ENCODE measurements around the gene ZNF408.
A peak's percentile ranks its signal among the peaks of the same experiment; 100 is the strongest.
"Not testable (repeated sequence)": the region's sequence is repeated elsewhere in the genome, so short reads cannot be mapped to it uniquely, and the experiment has no call there.

The ZNF408 gene

GRCh38 chr11:46670521-46670920, 30.3 kb upstream of the ZNF408 start:
- intact Hi-C loops (cut with micrococcal nuclease); H3K27ac Mint-ChIP-seq; H3K9me3 Mint-ChIP-seq; H3K4me3 Mint-ChIP-seq; H3K27me3 Mint-ChIP-seq: not testable (repeated sequence)
- peaks cover 92% of the 10 kb centered on the region for H3K36me3 Mint-ChIP-seq (ENCODE audit: low read depth)
- H3K4me1 Mint-ChIP-seq (ENCODE audit: low read depth) = peaks cover 54% of the 10 kb centered on the region

GRCh38 chr11:46671958-46672315, 28.9 kb upstream of the ZNF408 start:
- H3K27me3 Mint-ChIP-seq = no peaks in the 10 kb centered on the region
- intact Hi-C loops (cut with micrococcal nuclease) = no loop called here
- no peak overlapping the region for H3K4me3 Mint-ChIP-seq
- H3K9me3 Mint-ChIP-seq = peaks cover 8% of the 10 kb centered on the region
- H3K4me1 Mint-ChIP-seq (ENCODE audit: low read depth) = peaks cover 64% of the 10 kb centered on the region
- H3K36me3 Mint-ChIP-seq (ENCODE audit: low read depth) = peaks cover 83% of the 10 kb centered on the region
- H3K27ac Mint-ChIP-seq = peak overlapping the region; percentile 67

DNA sequence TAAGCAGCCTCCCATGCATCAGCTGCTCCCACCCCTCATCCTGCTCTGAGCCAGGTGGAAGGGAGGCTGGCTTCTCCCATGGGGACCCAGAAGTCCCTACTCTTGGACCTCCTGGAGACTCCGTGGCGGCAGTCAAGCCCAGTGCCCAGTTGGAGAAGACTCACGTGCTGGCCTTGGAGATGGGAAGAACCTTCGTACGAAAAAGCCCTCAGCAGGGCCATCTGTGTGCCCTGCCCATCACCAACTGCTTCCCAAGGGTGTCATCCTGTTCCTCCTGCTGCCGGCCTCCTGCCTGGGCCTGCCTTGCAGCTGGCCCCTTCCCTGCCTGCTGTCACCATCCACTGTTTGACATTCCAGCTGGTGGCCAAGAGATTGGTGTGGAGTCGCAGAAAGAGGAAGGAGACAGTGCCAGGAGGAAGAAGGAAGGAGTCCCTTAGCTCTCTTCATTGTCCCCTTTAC, 28.4 kb upstream of the ZNF408 start:
- Mint-ChIP-seq H3K4me3 (no peak overlapping the region), H3K4me1 (ENCODE audit: low read depth) (peaks cover 69% of the 10 kb centered on the region)
- intact Hi-C loops (cut with micrococcal nuclease) = no loop called here

DNA sequence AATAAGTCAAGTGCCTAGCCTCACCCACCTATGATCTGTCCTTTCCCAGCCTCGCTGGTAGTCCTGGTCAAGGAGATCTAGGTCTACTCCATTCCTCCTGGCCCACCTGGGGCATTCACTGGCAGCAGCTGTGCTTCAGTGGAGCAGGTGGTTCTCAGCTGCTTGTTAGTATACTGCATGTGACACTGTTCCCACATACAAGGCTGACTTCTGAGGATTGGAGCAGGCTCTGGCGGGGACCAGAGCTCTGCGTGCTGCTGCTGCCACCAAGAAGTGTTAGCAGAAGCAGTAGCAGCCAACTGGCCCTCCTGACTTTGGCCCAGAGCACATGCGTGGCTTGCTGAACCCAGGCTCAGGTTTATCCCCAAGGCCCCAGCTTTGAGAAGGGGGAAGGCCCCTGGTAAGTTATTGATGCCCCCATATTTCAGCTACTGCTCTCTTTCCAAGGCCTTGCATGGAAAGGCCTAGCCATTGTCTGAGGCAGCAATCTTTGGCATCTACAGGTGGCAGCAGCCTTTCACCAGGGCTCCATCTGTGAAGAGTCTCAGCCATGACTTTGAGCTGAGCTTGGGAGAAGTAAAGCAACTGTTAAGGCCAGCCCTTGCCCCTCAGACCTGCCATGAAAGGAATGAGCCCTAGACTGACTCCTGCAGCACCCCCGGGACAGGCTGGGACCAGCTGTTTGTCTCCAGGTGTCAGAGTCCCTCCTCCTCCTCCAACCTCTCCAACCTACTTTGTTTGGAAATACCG, 26.9 kb upstream of the ZNF408 start:
- H3K27me3 Mint-ChIP-seq = no peaks in the 10 kb centered on the region
- H3K27ac Mint-ChIP-seq = peak overlapping the region; percentile 38
- H3K9me3 Mint-ChIP-seq = peaks cover 8% of the 10 kb centered on the region
- H3K36me3 Mint-ChIP-seq (ENCODE audit: low read depth) = peaks cover 83% of the 10 kb centered on the region
- intact Hi-C loops (cut with micrococcal nuclease) = no loop called here
- no peak overlapping the region for H3K4me3 Mint-ChIP-seq
- peaks cover 80% of the 10 kb centered on the region for H3K4me1 Mint-ChIP-seq (ENCODE audit: low read depth)

More for the DNA sequence above, 28.4 kb upstream of the ZNF408 start:
- peaks cover 8% of the 10 kb centered on the region for H3K9me3 Mint-ChIP-seq
- peaks cover 83% of the 10 kb centered on the region for H3K36me3 Mint-ChIP-seq (ENCODE audit: low read depth)
- H3K27me3 Mint-ChIP-seq = no peaks in the 10 kb centered on the region
- H3K27ac Mint-ChIP-seq = peak overlapping the region; percentile 67

DNA sequence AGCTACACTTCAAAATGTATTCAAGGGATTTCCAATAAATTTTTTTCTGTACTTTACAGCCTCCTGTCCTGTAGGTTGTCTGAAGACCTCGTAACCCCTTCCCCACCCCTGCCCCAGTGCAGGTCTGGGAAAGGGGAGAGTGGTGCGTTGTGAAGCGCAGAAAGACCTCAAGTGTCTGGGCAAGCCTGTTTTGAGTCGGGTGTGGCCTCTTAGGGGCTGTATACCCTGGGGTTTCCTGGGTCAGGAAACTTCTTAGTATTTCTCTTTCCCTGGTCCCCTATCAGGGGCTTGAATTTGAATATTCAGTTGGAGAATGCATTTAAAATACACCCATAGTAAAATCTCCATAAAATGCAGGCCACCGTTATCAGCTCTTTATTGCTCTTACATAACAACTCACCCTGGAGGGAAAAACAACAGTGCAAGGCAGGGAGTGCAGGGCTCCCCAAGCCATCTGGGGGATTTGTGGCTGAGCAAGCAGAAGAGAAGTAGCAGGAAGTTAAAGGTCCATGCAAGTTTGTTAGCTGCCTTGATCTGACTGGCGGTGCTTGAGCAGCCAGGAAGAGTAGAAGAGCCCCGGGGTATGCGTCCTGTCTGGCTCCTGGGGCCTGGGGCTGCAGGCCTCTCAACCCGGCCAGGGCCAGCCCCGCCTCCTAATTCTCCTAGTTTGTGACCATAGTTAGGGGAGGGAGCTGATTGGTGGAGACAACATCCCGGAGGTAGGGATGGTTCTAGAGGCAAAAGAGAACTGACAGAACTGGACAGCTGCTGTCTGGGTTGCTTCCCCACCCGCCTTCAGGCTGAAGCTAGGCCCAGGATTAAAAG, 26.2 kb upstream of the ZNF408 start:
- H3K9me3 Mint-ChIP-seq = peaks cover 8% of the 10 kb centered on the region
- intact Hi-C loops (cut with micrococcal nuclease) = no loop called here
- peaks cover 73% of the 10 kb centered on the region for H3K4me1 Mint-ChIP-seq (ENCODE audit: low read depth)
- H3K4me3 Mint-ChIP-seq = no peak overlapping the region
- H3K27me3 Mint-ChIP-seq = no peaks in the 10 kb centered on the region
- H3K36me3 Mint-ChIP-seq (ENCODE audit: low read depth) = peaks cover 83% of the 10 kb centered on the region
- H3K27ac Mint-ChIP-seq = peak overlapping the region; percentile 38

DNA sequence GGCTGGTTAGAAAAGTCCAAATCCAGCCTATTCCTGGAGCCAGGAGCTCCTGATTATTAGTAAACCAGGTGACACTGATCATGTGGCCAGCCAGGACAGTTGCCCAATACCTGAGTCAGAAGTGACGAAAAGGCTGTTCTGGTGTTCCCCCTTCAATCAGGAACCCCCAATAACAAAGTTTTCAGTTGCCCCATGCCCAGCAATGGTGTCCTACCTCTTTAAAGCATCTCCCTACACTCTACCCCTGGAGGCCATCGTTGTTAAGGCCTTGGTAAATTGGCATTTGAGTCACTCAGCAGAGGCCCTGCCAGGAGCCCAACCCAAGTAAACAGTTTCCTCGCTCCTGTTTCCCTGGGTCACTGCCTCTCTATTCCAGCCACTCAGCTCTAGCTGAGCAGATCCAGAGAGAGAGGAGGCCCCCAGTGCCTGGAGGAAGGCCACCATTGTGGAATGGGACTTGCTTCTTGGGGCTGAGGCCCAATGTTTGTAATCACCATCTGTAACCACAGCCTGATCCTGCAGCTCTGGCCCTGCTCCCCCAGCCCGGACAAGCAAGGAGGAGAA, 25.5 kb upstream of the ZNF408 start:
- H3K9me3 Mint-ChIP-seq = peaks cover 8% of the 10 kb centered on the region
- peaks cover 83% of the 10 kb centered on the region for H3K36me3 Mint-ChIP-seq (ENCODE audit: low read depth)
- peak overlapping the region; percentile 38 for H3K27ac Mint-ChIP-seq
- peaks cover 69% of the 10 kb centered on the region for H3K4me1 Mint-ChIP-seq (ENCODE audit: low read depth)
- no peaks in the 10 kb centered on the region for H3K27me3 Mint-ChIP-seq
- intact Hi-C loops (cut with micrococcal nuclease) = no loop called here
- no peak overlapping the region for H3K4me3 Mint-ChIP-seq

DNA sequence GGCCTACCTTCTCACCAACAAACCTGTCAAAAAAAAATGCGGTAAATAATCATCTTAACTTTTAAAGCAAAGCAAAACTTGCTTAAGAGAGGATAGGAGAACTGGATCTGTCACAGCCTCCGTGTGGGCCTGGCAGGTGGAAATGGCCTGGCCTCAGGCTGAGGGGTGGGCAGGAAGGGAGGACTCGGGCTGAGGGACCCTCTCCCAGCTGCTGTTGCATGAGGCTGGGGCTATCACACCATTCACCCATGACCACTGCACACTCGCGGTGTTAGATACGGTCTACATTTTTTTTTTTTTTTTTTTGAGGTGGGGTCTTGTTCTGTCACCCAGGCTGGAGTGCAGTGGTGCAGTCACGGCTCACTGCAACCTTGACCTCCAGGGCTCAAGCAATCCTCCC, 24.9 kb upstream of the ZNF408 start:
- Mint-ChIP-seq H3K4me3 (no peak overlapping the region), H3K27ac (peak overlapping the region; percentile 38), H3K36me3 (ENCODE audit: low read depth) (peaks cover 83% of the 10 kb centered on the region), H3K4me1 (ENCODE audit: low read depth) (peaks cover 67% of the 10 kb centered on the region), H3K9me3 (peaks cover 8% of the 10 kb centered on the region), H3K27me3 (no peaks in the 10 kb centered on the region)
- intact Hi-C loops (cut with micrococcal nuclease) = no loop called here

DNA sequence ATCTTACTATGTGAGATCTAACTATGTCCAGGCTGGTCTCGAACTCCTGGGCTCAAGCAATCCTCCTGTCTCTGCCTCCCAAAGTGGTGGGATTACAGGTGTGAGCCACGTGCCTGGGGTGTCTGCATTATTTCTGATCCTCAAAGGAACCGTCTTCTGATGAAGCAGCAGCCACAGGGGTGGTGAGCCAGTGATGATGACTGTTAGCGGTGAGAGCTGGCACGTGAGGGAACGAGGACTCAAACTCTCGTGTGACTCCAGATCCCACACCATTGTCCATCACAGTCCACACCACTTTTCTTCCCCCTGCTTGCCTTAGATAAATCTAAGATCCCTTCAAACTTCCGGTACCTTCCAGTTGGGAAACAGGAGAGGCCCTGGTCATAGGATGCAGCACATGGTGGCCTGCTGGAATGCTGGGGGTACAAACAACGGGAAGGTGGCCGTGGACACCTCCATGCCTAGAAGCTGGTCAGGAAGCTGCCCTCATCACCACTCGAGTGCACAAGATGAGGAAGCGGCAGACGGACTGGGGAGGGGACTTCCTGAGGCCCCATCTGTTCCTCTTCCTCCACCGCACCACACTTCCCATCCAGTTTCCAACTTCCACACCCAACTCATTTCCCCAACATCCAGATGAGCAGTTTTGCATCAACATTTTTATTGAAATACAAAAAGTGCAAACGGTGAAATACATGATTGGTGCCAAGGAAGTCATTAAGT, 24.2 kb upstream of the ZNF408 start:
- no peaks in the 10 kb centered on the region for H3K27me3 Mint-ChIP-seq
- H3K9me3 Mint-ChIP-seq = peaks cover 8% of the 10 kb centered on the region
- peaks cover 83% of the 10 kb centered on the region for H3K36me3 Mint-ChIP-seq (ENCODE audit: low read depth)
- intact Hi-C loops (cut with micrococcal nuclease) = no loop called here
- H3K4me3 Mint-ChIP-seq = no peak overlapping the region
- H3K4me1 Mint-ChIP-seq (ENCODE audit: low read depth) = peaks cover 61% of the 10 kb centered on the region
- peak overlapping the region; percentile 47 for H3K27ac Mint-ChIP-seq

GRCh38 chr11:46677169-46677568, 23.7 kb upstream of the ZNF408 start:
- H3K36me3 Mint-ChIP-seq (ENCODE audit: low read depth) = peaks cover 83% of the 10 kb centered on the region
- peaks cover 8% of the 10 kb centered on the region for H3K9me3 Mint-ChIP-seq
- intact Hi-C loops (cut with micrococcal nuclease) = no loop called here
- H3K27me3 Mint-ChIP-seq = no peaks in the 10 kb centered on the region
- H3K4me3 Mint-ChIP-seq = no peak overlapping the region
- peaks cover 57% of the 10 kb centered on the region for H3K4me1 Mint-ChIP-seq (ENCODE audit: low read depth)
- H3K27ac Mint-ChIP-seq = peak overlapping the region; percentile 47

DNA sequence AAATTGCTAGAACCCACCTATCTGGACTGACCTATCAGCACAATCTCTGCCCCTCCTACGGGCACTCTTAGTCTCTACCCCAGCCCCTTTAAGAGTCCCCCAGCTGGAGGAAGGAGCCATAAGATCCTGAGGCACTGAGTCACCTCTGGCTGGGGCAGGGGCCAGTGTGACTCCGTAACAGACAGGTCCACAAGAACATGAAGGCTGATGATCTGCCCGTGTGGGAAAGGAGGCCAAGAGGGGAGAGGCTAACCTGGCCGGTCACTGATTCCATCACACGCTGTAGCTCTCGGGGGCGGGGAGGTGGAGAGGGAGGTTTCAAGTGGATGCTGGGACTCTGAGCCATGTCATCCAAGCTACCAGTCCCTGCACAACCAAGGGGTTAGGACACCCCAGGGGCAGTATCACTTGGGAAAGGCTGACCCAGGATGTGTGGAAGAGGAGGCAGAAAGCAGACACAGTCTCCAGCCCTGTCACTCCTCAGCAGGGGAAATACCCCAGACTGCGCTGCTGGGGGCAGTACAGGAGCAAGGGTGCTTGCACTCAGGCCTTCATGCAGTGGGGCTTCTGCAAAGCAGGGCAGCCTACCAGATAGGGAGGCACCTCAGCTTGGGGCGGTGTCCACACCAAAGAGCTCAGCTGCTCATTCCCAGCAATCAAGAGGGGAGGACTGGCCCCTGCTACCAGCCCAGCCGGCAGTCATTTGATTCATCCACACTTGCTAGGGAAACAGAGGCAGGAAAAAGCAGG, 22.7 kb upstream of the ZNF408 start:
- H3K36me3 Mint-ChIP-seq (ENCODE audit: low read depth) = peaks cover 78% of the 10 kb centered on the region
- H3K9me3 Mint-ChIP-seq = no peaks in the 10 kb centered on the region
- H3K4me3 Mint-ChIP-seq = no peak overlapping the region
- H3K4me1 Mint-ChIP-seq (ENCODE audit: low read depth) = peaks cover 48% of the 10 kb centered on the region
- intact Hi-C loops (cut with micrococcal nuclease) = no loop called here
- H3K27ac Mint-ChIP-seq = peak overlapping the region; percentile 47
- H3K27me3 Mint-ChIP-seq = no peaks in the 10 kb centered on the region

DNA sequence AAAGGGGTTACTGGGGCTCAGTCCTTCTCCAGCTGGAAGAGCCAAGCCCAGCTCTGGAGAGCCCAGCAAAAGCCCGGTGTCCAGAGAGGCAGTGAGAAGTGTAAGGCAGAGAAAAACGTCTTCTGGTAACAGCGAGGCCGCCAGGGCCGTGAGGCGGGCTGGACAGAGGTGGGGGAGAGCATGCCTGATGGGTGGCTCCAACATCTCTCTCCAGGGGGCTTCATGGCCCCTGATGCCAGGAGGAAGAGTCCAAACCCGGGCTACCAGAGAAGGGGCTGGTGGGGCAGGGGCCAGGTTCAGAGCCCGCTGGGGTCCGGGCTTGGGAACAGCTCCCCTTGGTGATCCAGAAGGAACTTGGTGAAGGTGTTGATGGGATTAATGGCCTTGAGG, 22.1 kb upstream of the ZNF408 start:
- Mint-ChIP-seq H3K4me3 (no peak overlapping the region), H3K36me3 (ENCODE audit: low read depth) (peaks cover 78% of the 10 kb centered on the region), H3K9me3 (no peaks in the 10 kb centered on the region), H3K27me3 (no peaks in the 10 kb centered on the region), H3K27ac (peak overlapping the region; percentile 47), H3K4me1 (ENCODE audit: low read depth) (peaks cover 46% of the 10 kb centered on the region)
- intact Hi-C loops (cut with micrococcal nuclease) = no loop called here

GRCh38 chr11:46679241-46680163, 21.3 kb upstream of the ZNF408 start:
- Mint-ChIP-seq H3K27me3 (no peaks in the 10 kb centered on the region), H3K27ac (no peak overlapping the region), H3K9me3 (no peaks in the 10 kb centered on the region), H3K4me1 (ENCODE audit: low read depth) (peaks cover 39% of the 10 kb centered on the region), H3K4me3 (no peak overlapping the region), H3K36me3 (ENCODE audit: low read depth) (peaks cover 78% of the 10 kb centered on the region)
- intact Hi-C loops (cut with micrococcal nuclease) = no loop called here

Measured in dendritic cell treated with granulocyte-macrophage colony-stimulating factor and Interleukin-4, amounts not matched to agents 40 ng/mL and 50 ng/mL, for 4 days (primary cell).